Cerebellar nuclear complex (tissue), 1 donor: Measurements from ENCODE around the gene KNCN.

Experiments used
- DNase-seq, 2 experiments: peaks; one replicate each; lab custom pipeline; 2025; lab: John Stamatoyannopoulos, UW

The KNCN gene

DNA sequence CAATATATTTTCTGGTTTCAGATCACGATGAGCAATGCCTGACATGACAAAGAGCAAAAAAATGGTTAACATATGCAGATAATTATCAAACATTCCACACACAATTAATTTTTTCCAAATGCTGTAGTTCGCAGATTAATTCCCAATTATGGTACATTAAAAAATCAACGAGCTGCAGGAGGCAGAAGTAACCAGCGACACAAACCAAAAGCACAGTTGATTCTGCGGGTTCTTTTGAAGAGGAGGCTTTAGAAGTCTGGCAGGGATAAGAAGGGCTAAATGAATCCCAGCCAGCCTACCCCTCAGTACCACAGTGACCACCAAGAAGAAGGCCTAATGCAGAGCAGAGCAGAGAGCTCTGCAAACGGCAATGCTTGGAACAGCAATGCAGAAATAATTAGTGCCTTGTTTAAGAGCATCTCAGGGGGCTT lies 17.0 kb upstream of the KNCN start:
- DNase-seq, result no peak

DNA sequence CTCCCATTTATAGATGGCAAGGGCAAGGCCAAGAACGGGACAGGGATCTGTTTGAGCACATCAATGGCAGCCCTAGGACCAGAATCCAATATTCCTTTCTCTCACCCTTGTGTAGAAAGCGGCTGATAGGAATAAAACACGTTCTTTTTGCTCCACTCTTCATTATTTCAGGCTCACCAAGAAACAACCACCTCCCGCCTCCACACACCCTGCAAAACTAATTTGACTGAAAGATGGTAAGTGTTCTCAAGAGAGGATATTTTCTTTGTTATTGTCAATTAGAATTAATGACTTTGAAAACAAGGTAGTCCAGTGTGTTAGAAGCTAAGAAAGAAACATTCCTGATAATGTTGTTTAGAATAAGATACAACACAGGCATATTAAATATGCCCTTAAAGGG lies 11.9 kb upstream of the KNCN start:
- DNase-seq, result no peak

DNA sequence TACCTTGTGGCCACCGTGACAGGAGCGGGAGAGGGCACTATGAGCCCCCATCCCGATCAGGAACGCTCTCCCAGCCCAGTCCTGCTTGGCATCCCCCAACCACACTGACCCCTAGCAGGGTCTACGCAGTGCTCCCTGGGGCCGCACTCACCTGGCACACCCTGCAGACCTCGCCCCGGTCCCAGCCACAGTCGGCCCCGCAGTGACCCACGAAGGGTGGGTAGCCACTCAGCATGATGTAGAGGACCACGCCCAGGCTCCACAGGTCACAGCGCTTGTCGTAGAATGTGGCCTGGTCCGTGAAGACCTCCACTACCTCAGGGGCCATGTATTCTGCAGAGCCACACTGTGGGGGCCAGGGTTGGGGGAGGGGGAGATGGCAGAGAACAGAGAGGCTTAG lies 11.1 kb upstream of the KNCN start:
- no peak for DNase-seq

DNA sequence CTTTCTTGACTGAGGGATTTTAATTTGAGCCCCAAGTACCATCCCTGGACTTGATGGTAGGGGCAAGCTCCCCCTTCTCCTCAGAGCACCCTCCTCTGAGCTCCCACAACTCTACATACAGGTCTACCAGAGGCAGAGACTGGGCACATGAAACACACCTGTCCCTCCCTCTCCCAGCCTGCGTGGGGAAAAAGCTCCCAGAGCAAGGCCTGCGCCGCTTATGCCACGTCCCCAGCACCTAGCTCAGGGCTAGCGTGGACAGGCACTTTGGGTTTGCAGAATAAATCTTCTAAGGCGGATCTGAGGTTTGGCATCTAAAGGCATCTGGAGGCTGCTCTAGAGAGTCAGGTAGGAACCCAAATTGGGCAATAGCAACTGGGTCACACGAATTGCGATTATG lies 7.5 kb upstream of the KNCN start:
- DNase-seq, result no peak

DNA sequence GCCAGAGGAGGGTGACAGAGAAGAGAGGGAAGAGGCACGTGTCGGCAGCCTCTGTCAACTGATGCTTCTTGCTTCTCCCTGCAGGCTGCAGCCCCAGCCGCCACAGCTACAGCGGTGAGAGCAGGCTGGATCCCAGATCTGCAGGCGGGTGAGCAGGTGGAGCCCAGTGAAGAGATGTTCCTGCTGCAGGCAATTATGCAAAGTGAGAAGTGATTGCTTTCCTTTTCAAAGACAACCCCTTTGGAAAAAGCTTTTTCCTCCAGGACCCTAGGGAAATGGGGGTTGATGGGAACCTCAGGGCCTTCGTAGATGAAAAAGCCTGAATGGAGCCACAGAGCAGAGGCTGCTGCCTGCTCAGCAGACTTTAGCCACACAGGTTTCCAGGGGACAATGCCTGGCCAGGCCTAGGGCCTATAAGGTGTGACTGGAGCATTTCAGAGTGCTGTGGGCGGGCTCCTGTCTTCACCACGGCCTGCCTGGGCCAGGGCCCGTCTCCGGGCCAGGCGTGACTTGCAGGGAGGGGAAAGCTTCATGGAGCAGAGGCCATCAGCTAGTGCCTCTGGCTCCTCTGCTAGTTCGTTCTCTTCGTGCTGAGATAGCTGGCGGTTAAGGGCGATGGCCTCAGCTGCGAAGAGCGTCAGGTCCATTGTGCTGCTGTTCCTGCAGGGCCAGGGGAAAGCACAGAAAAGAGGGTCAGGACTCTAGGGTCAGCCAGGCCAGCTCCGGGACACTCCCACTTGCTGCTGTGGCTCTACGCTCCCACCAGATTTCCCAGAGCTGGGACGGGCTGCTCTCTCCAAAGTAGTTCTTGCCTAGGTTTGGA lies 6.9 kb upstream of the KNCN start:
- DNase-seq, result no peak

DNA sequence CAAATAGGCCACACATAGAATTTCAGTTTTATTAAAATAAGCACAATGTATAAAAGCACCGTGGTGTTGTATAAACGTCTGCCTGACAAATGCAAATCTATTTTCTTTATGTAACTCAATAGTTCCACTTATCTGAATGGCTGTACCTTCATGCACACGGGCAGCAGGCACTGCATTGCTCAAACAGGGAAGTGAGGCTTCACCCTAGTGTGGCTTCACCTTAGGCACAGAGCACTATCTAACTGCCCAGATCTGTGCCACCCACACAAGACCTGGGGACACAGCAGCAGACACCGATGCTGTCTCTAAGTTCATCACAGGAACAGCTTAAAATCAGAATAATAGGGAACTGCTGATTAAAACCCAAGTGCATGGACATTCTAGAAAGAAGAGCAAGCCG lies 6.0 kb upstream of the KNCN start:
- no peak for DNase-seq

DNA sequence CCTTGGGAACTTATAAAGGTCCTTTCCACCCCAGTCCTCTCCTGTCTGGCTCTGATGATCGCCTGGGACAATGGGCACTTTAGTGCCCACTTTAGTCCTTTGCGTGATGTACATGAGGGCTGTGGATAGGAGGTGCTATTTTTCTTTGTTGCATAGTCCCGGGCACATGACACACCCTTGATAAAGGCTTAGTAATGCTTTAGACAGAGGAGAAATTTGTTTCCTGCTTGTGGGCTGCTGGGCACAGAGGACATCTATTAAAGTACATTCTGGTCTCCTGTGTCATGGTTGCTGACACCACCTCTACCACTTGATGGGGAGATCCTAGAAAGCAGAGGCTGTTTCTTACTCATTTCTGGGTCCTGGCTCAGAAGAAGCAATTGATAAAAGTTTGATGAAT lies 5.4 kb upstream of the KNCN start:
- no peak for DNase-seq

DNA sequence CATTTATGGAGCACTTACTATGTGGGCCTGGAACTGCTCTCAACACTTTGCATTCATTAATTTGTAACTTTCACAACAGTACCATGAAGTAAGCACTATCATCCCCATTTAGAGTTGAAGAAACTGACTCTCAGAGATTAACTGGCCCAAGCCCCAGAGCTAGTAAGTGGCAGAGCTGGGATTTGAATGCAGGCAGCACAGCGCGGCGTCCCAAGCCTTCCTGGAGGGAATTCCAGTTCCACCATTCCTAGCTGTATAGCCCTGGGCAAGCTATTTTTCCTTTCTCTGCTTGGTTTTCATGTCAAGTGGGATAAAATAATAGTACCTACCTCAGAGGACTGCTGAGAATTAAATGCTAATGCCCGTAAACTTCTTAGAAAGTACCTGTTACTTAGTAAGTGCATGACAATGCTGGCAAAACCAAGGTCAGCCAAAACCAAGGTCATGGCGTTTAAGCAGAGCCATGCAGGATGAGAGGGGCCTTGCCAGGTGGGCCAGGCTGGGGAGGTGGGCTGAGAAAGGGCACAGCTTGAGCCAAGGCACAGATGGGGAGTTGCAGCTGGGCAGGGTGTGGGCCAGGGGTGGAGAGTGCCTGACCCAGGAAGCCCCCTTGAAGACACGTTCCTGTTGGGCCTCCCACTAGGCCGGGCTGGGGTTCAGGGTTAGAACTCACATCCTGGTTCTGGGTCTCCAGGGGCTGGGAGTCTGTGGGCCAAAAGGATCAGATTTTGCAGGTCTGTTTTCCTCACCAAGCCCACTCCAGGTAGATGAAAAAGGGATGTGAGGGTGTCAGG lies 4.6 kb upstream of the KNCN start:
- DNase-seq, result no peak

DNA sequence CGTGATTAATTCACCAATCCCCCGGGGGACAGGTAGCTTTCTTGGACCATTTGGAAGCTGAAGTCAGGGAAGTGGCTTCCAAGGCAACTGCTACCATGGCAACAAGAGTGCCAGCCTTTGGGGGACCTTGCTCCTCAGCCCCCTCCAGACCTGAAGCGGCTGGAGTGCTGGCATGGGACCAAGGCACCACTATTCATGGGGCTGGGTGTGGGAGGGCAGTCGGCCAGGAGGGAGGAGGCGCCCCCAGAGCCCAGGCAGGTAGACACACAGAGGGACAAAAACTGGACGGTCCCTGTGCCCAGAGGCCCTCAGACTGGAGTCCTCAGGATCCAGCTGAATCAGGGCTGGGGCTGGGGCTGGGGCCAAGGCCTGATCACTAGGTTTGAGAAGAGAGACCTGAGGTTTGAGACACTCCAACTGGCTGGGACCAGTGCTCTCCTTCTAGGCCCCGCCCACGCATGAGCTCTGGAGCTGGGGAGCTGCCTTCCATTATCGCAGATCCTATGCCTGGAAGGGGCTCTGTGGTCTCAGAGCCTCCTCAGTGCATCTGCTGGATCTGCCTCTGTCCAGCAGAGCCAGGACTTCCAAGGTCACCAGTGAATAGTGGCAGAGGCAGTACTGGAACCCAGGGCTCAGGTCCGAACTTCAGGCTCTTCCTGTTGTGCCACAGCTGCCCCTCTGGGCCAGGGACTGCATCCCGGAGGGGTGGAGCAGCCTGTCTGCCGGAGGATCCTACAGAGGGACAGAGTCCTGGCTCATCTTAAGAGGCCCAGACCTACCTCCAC lies 3.3 kb upstream of the KNCN start:
- DNase-seq, result no peak

DNA sequence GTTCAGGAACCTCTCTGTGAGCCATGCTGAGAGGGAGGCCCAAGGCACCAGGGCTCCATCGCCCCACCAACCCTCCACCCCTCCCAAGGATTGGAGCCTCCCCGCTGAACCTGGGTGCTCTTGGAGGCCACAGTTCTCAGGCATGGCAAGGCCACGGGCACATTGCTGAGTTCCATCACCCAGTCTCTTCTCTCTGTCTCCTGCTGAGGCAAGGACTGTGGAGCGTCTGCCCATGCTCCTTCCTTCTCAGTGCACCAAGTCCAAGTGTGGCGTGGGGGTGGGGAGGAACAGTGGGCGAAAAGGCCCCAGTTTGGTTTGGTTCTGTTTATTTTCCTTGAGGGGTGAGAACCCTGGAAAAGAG lies 2.8 kb upstream of the KNCN start:
- DNase-seq, result no peak

DNA sequence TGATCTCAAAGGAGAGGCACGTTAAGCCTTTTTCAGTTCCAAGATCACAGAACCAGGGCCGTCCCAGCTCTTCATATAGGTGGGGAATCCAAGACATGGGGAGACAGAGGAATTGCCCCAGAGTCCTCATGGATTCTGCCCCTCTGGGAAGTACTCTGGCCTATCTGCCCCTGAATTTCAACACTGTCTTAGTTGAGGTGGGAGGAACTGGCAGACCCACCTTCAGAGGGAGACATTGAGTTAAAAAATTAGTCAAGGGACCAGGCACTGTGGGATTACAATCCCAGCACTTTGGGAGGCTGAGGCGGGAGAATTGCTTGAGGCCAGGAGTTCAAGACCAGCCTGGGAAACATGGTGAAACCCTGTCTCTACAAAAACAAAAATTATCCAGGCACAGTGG lies 2.1 kb upstream of the KNCN start:
- DNase-seq, result no peak

DNA sequence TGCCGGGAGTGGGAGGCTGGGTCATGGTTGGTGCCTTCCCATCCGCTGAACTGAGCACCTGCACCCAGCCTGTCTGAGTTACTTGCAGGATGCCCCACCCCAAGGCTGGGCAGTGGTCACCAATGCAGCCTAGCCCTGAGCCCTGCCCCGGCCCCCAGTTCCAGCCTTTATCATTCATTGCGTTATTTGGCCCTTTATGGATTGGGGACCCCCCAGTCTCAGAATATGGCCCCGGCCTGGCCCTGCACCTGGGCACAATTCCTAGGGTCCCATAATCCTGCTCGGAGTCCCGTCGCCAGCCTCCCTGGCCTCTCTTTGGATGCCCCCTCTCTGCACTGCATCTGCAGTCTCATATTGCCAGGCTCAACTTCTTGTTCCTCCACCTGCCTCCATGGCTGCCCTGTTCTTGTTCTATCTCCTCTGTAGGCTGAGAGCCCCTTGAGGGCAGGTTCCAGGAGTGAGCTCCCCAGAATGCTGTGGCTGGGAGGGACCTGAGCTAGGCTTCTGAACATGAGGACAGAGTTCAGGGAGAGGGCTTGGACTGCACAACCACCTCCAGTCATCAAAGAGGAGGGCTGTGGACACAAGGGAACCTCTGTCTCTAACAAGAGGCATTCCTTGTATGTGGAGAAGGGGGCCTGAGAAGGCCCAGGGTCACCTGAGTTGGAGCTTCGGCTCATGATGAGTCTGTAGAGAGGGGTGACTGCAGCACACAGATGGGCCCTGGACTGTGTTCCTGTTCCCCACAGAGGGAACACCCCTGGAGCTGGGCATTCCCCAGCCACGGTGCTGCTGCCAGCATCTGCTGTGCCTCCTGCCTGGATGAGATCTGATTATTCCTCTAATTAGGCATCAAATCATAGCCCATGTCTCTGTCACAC lies 1.1 kb upstream of the KNCN start:
- DNase-seq, result no peak

DNA sequence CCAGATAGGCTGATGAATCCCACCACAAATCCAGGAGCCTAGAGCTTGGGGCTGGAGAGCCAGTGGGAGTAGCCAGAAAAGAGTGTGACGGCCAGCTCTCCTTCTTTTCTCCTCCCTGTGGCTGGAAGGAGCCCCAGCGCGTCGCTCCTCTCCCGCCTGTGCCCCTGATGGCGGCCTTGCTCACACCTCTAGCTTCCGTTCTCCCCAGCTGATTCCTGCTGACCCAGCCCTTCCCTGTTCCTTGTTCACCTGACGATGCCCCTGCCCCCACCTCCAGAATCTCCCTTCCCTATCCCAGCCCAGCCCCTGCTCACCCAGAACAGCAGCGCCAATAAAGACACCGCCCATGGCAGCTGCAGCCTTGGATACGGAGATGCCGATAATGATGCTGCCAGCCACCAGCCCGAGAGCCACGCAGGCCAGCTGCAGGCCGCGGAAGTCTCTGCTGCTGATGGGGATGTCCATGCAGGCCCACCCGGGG lies 656 bp downstream of the KNCN start:
- DNase-seq, result no peak

DNA sequence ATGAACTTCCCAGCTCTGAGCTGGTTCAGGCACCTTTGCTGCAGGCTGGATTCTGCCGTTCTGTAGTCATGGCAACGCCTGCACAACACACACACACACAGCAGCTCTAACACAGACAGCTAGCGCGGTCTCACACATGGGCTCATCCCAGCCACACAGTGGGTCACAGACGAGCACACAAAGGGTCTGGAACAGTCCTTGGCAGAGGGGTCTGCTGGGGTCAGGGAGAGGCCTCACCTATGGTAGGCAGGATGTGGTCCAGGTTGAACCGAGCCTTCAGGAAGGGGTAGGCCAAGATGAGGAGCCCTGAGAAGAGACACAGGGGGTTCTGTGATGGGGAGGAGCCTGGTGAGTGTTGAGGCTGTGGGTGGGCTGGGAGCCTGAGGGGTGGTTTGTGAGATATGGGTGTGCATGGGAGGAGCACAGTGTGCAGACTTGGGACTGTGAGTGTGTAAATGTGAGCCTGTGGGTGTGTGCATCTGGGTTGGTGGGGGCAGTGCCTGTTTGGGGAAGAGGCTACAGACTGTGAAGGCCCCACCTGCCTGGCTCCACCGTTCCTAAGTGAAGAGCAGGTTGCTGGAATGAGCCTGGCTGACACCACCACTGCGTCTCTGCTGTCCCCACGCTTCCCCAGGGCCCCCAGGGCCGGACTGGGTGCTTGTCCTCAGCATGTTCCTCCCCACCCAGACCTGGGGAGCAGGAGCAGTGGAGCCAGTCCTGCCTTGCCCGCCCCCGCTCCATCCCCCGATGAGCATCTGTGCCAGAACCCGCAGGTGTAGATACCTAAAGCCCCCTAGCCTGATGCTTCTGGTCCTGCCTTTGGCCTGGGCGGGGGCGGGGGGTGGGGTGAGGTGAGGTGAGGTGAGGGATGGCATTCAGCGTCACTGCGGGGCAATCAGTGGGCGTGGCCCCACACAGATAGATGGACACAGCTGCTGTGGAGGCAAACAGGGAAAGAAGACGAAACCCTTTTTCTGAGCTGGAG lies 1.5 kb downstream of the KNCN start:
- no peak for DNase-seq

DNA sequence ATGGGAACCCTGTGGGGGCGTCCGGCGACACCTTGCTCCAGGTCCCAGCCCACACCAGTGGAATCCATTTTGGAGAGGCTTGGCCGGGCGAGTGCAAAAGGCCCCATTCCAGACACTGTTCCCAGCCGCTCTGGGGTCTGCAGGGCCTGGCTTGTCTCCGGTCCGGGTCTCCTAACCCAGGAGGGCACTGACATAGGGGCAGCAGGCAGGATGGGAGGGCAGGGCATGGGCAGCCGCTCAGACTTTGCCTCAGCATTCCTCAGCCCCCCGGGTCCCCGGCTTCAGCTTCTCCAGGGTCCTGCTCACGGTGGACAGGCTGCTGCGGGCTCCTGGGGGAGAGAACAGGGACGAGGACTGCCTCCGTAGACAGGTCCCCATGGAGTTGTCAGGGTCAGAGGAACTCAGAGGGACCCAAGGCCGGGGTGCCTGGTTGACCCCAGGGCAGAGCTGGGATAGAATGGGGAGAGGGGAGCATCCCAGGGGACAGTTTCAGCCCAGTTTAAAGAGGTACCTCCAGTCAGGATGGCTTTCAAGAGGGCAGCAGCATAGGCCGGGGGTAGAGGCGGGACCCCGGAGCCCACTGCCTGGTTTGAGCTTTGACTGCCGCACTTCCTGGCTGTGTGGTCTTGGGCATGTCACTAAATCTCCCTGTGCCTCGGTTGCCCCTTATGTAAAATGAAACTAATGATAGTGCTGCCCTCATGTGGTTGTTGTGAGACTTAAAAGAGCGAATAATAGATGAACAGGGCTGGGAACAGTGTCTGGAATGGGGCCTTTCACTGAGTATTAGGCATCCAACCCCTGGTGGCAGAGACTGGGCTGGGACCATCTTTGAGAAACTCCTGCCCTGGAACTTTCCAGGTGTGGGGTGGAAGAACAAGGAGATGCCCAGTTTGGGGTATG lies 3.7 kb downstream of the KNCN start:
- no peak for DNase-seq

DNA sequence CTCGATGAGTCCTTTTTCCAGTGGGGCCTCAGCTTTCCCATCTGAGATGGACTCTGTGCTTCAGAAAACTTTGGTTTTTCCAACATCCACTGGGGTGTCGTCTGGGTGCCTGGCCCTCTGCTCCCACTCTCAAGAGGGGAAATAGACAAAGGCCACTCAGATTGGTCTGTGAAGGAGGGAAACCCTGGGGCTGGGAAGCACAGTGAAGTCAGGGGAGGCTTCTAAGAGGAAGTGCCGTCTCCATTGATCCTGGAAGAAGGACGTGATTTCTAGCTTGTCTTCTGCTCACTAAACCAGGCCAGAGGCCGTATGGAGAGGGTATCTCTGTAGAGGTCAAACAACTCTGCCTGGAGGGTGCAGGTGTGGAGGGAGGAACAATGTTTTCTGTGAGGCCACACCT lies 5.2 kb downstream of the KNCN start:
- DNase-seq, result no peak

DNA sequence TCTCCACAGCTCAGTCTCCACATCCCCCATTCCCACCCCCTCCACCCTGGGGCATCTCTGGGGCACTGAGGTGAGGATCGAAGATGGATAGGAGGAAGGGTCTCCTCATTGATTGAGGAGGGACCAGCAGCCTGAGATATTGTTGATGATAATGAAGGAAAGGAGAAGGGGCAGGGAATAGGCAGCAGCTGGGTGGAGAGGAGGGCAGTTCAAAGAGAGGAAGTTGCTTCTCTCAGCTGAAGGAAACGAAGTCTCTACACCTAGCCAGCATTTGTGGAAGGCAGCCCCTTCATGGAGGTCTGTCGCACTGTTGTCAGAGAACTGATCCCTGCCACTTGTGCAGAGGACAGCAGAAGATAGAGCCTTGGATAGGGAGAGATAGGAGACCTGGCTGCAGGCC lies 5.7 kb downstream of the KNCN start:
- DNase-seq, result no peak

DNA sequence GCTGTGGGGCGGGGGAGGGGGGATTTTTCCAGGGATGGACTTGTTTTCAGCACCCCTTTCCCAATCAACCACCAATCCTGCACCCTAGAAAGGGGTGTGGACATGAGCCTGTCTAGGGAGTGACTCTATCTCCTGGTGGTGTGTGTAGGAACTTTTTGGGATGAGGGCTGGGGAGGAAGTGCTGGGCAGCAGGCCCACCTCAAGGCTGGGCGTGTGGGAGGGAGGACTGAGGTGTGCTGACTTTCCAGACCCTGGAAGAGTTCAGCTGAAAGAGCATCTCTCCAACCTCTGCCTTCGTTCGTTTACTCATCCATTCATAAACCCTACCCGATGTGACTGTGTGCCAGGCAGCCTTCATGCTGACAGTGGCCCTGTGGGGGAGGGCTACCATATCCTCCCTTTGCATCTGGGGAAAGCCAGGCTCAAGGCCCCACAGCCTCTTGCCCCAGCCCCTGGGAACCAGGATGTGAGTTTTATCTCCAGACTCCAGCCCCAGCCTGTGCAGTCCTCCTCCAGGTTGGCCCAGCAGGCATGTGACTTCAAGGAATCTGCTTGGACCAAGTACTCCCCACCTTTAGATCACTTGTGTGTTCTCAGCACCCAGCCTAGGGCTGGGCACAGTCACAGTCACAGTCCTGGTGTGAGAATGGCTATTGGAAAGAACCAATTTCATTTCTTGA lies 6.7 kb downstream of the KNCN start:
- no peak for DNase-seq
